ENCODE results near the gene ANKRD27. TPM values are rescaled to one million over a fixed set of nuclear protein-coding genes. Genes with fewer than 3 reads are reported as not detected.

Gene ANKRD27
- polyA plus RNA-seq, 1 donor from 2014 or later = 24.6 TPM

DNA sequence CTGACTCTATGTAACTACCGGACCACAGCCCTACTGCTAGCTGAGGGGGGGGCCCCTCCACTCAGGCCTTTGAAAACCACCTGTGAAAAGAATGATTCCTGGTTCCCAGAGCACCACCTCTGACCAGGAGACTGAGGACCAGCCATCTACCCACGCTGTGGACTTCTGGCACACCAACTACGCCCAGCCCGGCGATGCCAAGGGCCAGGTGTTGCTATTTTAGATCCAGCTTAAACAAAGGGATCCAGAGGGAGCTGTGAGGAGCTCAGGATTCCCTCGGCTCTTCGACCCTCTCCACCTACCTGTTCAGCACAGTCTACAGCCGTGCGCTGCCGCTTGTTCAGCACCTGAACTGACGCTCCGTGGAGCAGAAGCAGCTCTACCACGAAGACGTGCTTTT lies 71.0 kb downstream of the ANKRD27 start:
- Histone ChIP-seq H3K27me3 (ENCODE audit: insufficient read depth, low read depth, low read length) (no peaks in the 10 kb centered on the region), H3K4me3 (ENCODE audit: low read length) (no peak overlapping the region), H3K9me3 (ENCODE audit: low read length) (no peaks in the 10 kb centered on the region), H2AFZ (ENCODE audit: low read depth, low read length) (no peak overlapping the region), H3K27ac (ENCODE audit: low read length) (no peak overlapping the region), H3K79me2 (replicated peaks; ENCODE audit: insufficient read depth, low read length) (no peaks in the 10 kb centered on the region), H3K9ac (ENCODE audit: low read length) (no peak overlapping the region), H3K4me2 (ENCODE audit: low read length) (no peak overlapping the region), H3F3A (ENCODE audit: insufficient read depth, low read length, poor library complexity, severe bottlenecking) (no peaks in the 10 kb centered on the region), H4K20me1 (ENCODE audit: insufficient read depth) (no peaks in the 10 kb centered on the region), H3K9me2 (ENCODE audit: insufficient read depth, low read length) (no peaks in the 10 kb centered on the region), H3K36me3 (ENCODE audit: insufficient read depth, low read length) (peaks cover under 1% of the 10 kb centered on the region)
- TF ChIP-seq MXI1 (conservative IDR thresholded peaks at IDR 0.05; ENCODE audit: poor library complexity, severe bottlenecking) = no peak
- no peak for TF ChIP-seq TAF1 (IDR thresholded peaks at IDR 0.05; ENCODE audit: low read depth)
- TF ChIP-seq CTCF (IDR thresholded peaks at IDR 0.05; ENCODE audit: poor library complexity, severe bottlenecking) = no peak
- TF ChIP-seq RAD21 (conservative IDR thresholded peaks at IDR 0.05) = no peak
- no peak for TF ChIP-seq POLR2AphosphoS5 (IDR thresholded peaks at IDR 0.05)
- TF ChIP-seq, protein P1, sequence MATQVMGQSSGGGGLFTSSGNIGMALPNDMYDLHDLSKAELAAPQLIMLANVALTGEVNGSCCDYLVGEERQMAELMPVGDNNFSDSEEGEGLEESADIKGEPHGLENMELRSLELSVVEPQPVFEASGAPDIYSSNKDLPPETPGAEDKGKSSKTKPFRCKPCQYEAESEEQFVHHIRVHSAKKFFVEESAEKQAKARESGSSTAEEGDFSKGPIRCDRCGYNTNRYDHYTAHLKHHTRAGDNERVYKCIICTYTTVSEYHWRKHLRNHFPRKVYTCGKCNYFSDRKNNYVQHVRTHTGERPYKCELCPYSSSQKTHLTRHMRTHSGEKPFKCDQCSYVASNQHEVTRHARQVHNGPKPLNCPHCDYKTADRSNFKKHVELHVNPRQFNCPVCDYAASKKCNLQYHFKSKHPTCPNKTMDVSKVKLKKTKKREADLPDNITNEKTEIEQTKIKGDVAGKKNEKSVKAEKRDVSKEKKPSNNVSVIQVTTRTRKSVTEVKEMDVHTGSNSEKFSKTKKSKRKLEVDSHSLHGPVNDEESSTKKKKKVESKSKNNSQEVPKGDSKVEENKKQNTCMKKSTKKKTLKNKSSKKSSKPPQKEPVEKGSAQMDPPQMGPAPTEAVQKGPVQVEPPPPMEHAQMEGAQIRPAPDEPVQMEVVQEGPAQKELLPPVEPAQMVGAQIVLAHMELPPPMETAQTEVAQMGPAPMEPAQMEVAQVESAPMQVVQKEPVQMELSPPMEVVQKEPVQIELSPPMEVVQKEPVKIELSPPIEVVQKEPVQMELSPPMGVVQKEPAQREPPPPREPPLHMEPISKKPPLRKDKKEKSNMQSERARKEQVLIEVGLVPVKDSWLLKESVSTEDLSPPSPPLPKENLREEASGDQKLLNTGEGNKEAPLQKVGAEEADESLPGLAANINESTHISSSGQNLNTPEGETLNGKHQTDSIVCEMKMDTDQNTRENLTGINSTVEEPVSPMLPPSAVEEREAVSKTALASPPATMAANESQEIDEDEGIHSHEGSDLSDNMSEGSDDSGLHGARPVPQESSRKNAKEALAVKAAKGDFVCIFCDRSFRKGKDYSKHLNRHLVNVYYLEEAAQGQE (IDR thresholded peaks at IDR 0.05; ENCODE audit: borderline replicate concordance) = no peak
- TF ChIP-seq EZH2 (IDR thresholded peaks at IDR 0.05; ENCODE audit: borderline replicate concordance, insufficient read depth, low read length, poor library complexity, severe bottlenecking) = no peak
- no peak for TF ChIP-seq EP300 (conservative IDR thresholded peaks at IDR 0.05; ENCODE audit: poor library complexity, severe bottlenecking)
- no peak for TF ChIP-seq SMC3 (conservative IDR thresholded peaks at IDR 0.05; ENCODE audit: poor library complexity)

- H4K20me1 ChIP-seq (ENCODE audit: insufficient read depth) = no peaks in the 10 kb centered on the region
- H3K27ac ChIP-seq (ENCODE audit: low read length) = no peak overlapping the region
- H3K27me3 ChIP-seq (ENCODE audit: insufficient read depth, low read depth, low read length) = no peaks in the 10 kb centered on the region
- H3K36me3 ChIP-seq (ENCODE audit: insufficient read depth, low read length) = peaks cover 17% of the 10 kb centered on the region
- H3K9me2 ChIP-seq (ENCODE audit: insufficient read depth, low read length) = no peaks in the 10 kb centered on the region
- no peaks in the 10 kb centered on the region for H3F3A ChIP-seq (ENCODE audit: insufficient read depth, low read length, poor library complexity, severe bottlenecking)
- no peaks in the 10 kb centered on the region for H3K79me2 ChIP-seq (replicated peaks; ENCODE audit: insufficient read depth, low read length)
- no peak overlapping the region for H3K4me3 ChIP-seq (ENCODE audit: low read length)
- no peak overlapping the region for H3K4me2 ChIP-seq (ENCODE audit: low read length)
- no peak overlapping the region for H3K9ac ChIP-seq (ENCODE audit: low read length)
- H3K9me3 ChIP-seq (ENCODE audit: low read length) = no peaks in the 10 kb centered on the region
- no peak overlapping the region for H2AFZ ChIP-seq (ENCODE audit: low read depth, low read length)
- TF ChIP-seq TAF1 (IDR thresholded peaks at IDR 0.05; ENCODE audit: low read depth) (no peak), EZH2 (IDR thresholded peaks at IDR 0.05; ENCODE audit: borderline replicate concordance, insufficient read depth, low read length, poor library complexity, severe bottlenecking) (no peak), POLR2AphosphoS5 (IDR thresholded peaks at IDR 0.05) (no peak), RAD21 (conservative IDR thresholded peaks at IDR 0.05) (peak; percentile 69), SMC3 (conservative IDR thresholded peaks at IDR 0.05; ENCODE audit: poor library complexity) (peak; percentile 82), CTCF (IDR thresholded peaks at IDR 0.05; ENCODE audit: poor library complexity, severe bottlenecking) (peak; percentile 83)
Measured at GRCh38 chr19:32599736-32600157, 75.2 kb downstream of the ANKRD27 start.

Measured in neural cell (in vitro differentiated cells).